NOMO-1 treated with dmso at 0.1 percent for 144 hours (cell line): ENCODE measurements around the gene MT1G.
"Not testable (repeated sequence)": the region's sequence is repeated elsewhere in the genome, so short reads cannot be mapped to it uniquely, and the experiment has no call there.

Experiments
- DNase-seq: peaks from one replicate; lab custom pipeline; 2025; ENCODE audit not compliant: unreplicated experiment; lab: John Stamatoyannopoulos, UW

The MT1G gene

DNA sequence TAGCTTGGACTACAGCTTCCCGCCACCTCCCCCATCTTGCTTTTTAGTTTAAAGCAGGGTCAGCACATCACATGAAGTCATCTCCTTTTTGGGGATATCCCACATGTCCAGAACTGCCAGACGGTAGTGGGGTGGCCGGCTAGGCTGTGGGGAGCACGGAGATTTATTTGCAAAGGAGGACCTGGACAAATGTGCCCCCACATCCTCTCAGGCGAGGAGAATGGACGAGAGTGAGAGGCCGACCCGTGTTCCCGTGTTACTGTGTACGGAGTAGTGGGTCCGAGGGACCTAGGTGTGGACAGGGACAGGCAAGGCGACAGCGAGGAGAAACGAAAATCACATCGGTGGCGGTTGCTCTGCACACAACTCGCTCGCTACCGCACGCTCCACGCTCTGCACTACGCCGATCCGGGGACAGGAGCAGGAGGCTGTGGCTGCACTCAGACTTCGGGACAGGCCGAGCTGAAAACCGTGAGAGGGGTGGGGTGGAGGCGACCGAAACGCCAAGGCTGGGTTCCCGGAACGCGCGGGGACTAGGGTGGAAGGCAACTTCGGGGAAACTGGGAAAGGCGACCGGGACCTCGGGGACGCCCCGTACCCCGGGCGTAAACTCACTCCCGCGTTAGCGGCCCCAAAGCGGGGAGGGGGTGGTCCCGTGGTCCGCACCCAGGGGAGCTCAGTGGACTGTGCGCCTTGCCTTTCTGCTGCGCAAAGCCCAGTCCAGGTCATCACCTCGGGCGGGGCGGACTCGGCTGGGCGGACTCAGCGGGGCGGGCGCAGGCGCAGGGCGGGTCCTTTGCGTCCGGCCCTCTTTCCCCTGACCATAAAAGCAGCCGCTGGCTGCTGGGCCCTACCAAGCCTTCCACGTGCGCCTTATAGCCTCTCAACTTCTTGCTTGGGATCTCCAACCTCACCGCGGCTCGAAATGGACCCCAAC, 29.8 kb downstream of the MT1G start, which contains the start of gene MT1A:
Gene MT1A (plus strand): TSS at position 853 of the 937 bp plus-strand sequence. CDS start 73 bp downstream, at position 926.
- no peak for DNase-seq

DNA sequence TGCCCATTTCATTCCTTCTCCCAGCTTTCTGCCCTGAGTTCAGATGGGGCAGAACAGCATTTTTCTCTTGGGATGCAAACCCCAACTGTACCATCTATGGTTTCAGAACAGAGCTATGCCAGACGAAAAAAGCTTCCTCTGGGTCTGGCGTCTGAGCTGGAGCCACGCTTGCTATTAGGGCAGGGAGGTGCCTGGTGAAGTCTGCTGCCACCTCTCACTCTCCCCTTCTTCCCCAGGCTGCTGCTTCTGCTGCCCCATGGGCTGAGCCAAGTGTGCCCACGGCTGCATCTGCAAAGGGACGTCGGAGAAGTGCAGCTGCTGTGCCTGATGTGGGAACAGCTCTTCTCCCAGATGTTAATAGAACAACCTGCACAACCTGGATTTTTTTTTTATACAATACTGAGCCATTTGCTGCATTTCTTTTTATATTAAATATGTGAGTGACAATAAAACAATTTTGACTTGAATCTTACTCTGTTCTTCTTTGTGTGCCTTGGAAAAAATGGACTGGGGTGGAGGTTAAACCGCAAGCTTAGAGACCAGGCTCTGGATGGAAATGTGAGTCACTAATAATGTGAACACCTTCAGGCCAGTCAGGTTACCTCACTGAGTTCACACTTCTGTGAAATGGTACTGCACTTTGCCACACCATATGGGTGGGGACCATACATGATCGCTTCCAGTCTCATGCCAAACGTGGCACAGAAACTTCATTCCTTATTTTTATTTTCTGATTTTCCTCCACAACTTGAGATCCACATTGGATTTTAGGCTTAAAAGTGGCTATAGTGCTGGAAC, 31.1 kb downstream of the MT1G start:
- DNase-seq = no peak

DNA sequence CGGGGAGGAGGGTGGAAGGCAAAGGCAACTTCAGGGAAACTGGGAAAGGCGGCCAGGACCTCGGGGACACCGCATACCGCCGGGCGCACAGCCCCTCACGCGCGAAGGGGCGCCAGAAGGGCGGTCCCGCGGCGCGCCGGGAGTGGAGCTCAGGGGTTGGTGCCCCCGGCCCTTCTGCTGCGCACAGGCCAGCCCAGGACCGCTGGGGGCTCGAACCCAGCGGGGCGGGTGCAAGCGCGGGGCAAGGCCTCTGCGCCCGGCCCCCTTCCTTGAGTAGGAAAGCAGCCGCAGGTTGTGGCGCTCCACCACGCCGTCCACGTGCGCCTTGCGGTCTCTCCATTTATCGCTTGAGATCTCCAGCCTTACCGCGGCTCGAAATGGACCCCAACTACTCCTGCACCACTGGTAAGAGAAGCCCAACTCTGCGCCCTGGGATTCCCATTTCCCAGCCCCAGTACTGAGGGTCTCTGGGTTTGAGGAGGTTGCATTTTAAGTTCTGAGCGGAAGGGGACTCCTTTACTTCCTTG, 32.4 kb downstream of the MT1G start:
- no peak for DNase-seq

DNA sequence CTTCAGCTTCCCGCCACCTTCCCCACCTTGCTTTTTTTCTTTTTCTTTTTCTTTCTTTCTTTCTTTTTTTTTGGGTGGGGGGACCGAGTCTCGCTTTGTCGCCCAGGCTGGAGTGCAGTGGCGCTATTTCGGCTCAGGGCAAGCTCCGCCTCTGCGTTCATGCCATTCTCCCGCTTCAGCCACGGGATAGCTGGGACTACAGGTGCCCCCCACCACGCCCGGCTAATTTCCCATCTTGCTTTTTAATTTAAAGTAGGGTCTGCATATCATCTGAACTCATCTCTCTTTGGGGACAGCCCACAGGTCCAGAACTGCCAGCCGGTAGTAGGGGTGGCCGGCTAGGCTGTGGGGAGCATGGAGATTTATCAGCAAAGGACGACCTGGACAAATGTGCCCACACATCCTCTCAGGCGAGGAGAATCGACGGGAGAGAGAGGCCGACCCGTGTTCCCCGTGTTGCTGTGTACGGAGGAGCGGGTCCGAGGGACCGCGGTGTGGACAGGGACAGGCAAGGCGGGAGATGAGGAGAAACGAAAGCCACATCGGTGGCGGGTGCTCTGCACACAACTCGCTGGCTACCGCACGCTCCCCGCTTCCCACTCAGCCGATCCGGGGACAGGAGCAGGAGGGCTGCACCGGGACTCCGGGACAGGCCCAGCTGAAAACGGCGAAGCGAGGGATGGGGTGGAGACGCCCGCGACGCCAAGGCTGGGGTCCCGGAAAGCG, 33.0 kb downstream of the MT1G start:
- DNase-seq = no peak

DNA sequence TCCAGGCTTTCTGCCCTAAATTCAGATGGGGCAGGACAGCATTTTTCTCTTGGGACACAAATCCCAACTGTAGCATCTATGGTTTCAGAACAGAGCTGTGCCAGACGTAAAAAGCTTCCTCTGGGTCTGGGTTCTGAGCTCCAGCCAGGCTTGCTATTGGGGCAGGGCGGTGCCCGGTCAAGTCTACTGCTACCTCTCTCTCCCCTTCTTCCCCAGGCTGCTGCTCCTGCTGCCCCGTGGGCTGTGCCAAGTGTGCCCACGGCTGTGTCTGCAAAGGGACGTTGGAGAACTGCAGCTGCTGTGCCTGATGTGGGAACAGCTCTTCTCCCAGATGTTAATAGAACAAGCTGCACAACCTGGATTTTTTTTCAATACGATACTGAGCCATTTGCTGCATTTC, 34.3 kb downstream of the MT1G start:
- no peak for DNase-seq

DNA sequence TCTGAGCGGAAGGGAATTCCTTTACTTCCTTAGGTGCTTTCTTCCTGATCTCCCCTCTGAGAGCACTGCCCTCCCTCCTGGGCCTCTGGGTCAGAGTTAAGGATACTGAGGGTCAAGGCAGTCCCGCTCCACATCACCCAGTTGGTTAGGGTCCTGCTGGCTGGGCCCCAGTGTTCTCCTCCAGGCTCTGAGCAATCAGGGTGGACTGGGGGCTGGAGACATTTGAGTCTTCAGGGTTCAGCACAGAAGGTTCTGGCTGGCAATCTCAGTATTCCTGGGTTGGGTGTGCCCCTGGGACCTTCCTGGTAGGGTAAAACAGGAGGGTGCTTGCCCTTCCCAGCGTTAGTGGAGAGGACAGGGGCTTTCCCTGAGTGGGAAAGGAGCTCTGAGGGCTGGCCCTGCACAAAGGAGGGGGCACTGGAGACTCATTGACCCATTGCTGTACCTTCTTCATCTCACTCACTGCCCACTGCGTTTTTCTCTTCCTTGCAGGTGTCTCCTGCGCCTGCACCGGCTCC, 35.0 kb downstream of the MT1G start:
- DNase-seq = no peak

DNA sequence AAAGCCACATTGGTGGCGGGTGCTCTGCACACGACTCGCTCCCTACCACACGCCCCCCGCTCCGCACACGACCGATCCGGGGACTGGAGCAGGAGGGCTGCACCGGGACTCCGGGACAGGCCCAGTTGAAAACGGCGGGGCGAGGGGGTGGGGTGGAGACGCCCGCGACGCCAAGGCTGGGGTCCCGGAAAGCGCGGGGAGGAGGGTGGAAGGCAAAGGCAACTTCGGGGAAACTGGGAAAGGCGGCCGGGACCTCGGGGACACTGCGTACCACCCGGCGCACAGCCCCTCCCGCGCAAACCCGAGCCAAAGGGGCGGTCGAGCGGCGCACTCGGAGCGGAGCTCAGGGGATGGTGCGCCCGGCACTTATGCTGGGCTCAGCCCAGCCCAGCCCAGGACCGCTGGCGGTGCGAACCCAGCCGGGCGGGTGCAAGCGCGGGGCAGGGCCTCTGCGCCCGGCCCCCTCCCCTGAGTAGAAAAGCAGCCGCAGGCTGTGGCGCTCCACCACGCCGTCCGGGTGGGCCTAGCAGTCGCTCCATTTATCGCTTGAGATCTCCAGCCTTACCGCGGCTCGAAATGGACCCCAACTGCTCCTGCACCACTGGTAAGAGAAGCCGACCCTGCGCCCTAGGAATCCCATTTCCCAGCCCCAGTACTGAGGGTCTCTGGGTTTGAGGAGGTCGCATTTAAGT, 35.6 kb downstream of the MT1G start, which contains the start of gene MT1M:
Gene MT1M (plus strand): TSS at position 504 of the 692 bp plus-strand sequence. CDS start 73 bp downstream, at position 577.
- no peak for DNase-seq

DNA sequence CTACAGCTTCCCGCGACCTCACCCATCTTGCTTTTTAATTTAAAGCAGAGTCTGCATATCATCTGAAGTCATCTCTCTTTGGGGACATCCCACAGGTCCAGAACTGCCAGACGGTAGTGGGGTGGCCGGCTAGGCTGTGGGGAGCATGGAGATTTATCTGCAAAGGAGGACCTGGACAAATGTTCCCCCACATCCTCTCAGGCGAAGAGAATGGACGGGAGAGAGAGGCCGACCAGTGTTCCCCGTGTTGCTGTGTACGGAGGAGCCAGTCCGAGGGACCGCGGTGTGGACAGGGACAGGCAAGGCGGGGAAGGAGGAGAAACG, 36.1 kb downstream of the MT1G start:
- DNase-seq = no peak

DNA sequence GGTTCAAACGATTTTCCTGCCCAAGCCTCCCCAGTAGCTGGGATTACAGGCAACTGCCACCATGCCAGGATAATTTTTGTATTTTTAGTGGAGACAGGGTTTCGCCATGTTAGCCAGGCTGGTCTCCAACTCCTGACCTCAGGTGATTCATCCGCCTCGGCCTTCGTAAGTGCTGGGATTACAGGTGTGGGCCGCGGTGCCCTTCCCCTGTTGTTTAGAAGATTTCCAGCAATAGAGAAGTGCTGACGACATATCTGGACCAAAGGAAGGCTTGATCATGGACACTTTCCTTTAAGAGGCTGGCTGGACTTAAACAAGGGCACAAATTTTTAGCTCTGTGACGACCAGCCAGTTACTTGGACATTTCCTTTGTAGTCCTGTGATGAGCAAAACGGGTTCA, 36.7 kb downstream of the MT1G start:
- DNase-seq = no peak

DNA sequence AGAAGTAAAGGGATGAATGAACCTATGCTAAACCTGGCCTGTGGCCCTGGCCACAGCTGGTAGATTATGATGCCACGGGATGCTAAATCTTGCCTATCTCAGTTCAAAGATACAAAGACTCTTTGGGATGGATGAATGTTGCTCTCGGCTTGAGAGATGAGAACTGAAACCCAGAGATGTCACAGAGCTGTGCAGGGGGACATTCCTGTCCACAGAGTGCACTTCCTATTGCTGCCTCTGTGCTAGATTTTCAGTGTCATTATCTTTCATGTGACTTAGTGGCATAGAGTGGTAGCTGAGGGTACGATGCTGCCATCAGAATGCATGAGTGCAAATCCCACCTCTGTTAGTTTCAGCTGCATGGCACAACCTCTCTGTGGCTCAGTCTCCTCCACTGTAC, 37.7 kb downstream of the MT1G start:
- peak; percentile 42 for DNase-seq

DNA sequence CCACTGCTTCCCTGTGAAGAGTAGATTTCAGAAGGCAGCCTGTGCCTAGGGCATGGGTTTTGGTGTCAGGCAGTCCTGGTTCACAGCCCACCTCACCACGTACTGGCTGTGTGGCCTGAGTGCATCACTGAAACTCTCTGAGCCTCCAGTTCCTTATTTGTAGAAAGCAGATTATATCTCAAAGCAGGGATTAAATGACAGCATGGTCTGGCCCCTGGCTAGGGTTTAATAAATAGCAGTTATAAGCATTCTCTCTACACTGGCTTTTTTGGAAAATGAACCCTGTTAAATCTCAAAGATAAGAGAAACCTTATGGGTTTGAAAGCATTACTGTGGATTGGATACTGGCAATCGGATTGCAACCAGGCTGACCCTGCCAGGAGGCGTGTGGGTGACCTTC, 38.3 kb downstream of the MT1G start:
- DNase-seq = no peak

DNA sequence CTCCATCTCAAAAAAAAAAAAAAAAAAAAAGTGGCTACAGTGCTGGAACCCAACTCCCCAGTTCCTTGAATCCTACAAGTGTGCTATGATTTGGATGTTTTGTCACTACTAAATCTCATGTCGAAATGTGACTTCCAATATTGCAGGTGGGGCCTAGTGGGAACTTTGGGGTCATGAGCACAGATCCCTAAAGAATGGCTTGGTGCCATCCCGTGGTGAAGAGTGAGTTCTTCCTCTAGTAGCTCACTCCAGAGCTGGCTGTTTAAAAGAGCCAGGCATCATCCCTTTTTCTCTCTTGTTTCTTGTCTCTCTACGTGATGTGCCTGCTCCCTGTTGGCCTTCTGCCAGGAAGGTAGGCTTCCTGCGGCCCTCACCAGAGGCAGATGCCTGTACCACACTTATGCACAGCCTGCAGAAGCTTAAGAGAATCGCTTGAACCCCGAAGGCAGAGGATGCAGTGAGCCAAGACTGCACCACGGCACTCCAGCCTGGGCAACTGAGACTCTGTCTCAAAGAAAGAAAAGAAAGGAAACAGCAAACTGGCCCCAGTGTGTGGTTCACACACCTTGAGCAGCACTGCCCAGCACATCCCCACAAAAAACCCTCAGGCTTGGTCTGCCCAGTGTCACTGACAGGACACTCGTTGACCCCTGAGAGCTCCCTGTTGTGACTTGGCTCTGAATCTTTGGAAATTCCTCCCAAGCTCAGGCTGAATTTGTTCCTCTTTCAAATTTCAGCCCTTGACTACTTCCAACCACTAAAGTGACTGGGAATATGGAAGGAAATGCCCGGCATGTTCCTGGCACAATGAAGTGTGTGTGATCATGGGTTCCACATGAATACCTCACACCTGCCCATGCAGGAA, 39.1 kb downstream of the MT1G start:
- no peak for DNase-seq

DNA sequence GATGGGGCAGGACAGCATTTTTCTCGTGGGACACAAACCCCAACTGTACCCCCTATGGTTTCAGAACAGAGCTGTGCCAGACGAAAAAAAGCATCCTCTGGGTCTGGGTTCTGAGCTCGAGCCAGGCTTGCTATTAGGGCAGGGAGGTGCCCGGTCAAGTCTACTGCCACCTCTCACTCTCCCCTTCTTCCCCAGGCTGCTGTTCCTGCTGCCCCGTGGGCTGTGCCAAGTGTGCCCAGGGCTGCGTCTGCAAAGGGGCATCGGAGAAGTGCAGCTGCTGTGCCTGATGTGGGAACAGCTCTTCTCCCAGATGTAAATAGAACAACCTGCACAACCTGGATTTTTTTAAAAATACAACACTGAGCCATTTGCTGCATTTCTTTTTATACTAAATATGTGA, 41.2 kb downstream of the MT1G start:
- DNase-seq = no peak

DNA sequence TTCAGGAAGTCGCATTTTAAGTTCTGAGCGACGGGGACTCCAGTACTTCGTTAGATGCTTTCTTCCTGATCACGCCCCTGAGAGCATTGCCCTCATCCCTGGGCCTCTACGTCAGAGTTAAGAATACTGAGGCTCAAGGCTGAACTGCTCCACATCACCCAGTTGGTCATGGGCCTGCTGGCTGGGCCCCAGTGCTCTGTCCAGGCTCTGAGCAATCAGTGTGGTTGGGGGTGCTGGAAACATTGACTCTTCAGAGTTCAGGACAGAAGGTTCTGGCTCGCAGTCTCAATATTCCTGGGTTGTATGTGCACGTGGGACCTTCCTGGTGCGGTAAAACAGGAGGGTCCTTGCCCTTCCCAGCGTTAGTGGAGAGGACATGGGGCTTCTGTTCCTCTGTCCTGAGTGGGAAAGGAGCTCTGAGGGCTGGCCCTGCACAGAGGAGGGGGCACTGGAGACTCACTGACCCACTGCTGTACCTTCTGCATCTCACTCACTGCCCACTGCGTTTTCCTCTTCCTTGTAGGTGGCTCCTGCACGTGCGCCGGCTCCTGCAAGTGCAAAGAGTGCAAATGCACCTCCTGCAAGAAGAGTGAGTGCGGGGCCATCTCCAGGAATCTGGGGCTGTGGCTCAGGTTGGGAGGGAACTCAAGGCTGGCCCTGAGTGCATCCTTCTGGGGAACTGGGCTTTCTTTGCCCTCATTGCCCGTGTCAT, 41.8 kb downstream of the MT1G start:
- no peak for DNase-seq

DNA sequence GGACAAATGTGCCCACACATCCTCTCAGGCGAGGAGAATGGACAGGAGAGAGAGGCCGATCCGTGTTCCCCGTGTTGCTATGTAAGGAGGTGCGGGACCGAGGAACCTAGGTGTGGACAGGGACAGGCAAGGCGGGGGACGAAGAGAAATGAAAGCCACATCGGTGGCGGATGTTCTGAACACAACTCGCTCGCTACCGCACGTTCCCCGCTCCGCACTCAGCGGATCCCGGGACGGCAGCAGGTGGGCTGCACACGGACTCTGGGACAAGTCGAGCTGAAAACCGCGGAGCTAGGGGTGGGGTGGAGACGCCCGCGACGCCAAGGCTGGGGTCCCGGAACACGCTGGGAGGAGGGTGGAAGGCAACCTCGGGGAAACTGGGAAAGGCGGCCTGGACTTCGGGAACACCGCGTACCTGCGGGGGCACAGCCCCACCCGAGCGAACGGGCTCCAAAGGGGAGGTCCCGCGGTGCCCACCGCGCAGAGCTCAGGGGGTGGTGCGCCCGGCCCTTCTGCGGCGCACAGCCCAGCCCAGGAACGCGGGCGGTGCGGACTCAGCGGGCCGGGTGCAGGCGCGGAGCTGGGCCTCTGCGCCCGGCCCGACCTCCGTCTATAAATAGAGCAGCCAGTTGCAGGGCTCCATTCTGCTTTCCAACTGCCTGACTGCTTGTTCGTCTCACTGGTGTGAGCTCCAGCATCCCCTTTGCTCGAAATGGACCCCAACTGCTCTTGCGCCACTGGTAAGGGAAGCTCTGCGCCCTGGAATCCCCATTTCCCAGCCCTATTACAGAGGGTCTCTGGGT, 42.5 kb downstream of the MT1G start, which contains the start of gene MT1E:
Gene MT1E (plus strand): TSS at position 642 of the 803 bp plus-strand sequence. CDS start 71 bp downstream, at position 713.
- DNase-seq = peak; percentile 95

DNA sequence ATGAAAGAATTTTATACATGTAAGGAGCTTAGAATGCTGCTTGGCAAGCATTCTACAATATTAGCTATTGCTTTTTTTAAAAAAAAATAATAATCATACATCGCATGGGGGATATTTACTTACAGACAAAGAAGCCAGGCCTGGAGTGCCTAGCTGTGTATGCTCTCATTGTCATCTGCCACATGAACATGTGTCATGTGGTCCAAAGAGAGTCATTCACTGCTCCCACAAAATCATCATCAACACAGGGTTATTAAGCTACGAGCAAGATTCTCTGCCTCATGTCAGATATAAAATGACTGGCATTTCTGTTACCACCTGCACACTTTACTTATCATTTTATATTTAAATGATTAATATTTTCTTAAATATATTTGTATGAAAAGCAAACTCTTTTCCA, 44.2 kb downstream of the MT1G start:
- no peak for DNase-seq

DNA sequence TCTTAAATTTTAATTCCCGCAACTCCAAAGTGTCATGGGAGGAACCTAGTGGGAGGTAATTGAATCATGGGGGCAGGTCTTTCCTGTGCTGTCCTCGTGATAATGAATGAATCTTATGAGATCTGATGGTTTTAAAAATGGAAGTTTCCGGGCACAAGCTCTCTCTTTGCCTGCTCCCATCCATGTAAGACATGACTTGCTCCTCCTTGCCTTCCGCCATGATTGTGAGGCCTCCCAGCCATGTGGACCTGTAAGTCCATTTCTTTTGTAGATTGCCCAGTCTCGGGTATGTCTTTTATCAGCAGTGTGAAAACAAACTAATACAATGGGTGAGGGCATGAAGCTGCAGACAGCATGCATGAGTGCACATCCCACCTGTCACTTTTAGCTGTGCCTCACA, 44.7 kb downstream of the MT1G start:
- DNase-seq = not testable (repeated sequence)
